LoVo (cell line): ENCODE results near the gene ERN1.

Experiments used
- DNase-seq: peaks from one replicate; pipeline ENCODE4 v3.0.0-alpha.2; 2016; ENCODE audit warnings: low spot score

ERN1 gene

GRCh38 chr17:64110379-64111152 is 19.4 kb downstream of the ERN1 start:
- DNase-seq, result no peak

GRCh38 chr17:64109400-64109799 is 20.5 kb downstream of the ERN1 start:
- DNase-seq, result no peak

- no peak for DNase-seq
Observed at GRCh38 chr17:64107500-64108236, 22.3 kb downstream of the ERN1 start.

- no peak for DNase-seq
Observed at GRCh38 chr17:64106918-64107317, 23.0 kb downstream of the ERN1 start.

- DNase-seq, result no peak
Observed at GRCh38 chr17:64103391-64104364, 26.3 kb downstream of the ERN1 start.

- DNase-seq, result no peak
Observed at GRCh38 chr17:64102627-64103390, 27.1 kb downstream of the ERN1 start.

- no peak for DNase-seq
Observed at GRCh38 chr17:64099543-64099942, 30.4 kb downstream of the ERN1 start.

- no peak for DNase-seq
Observed at GRCh38 chr17:64097196-64097936, 32.6 kb downstream of the ERN1 start.

GRCh38 chr17:64096037-64096436 is 33.9 kb downstream of the ERN1 start:
- no peak for DNase-seq

- no peak for DNase-seq
Observed at GRCh38 chr17:64095144-64095882, 34.6 kb downstream of the ERN1 start.

GRCh38 chr17:64094412-64094811 is 35.5 kb downstream of the ERN1 start:
- no peak for DNase-seq

- DNase-seq, result no peak
Observed at GRCh38 chr17:64092952-64093451, 36.9 kb downstream of the ERN1 start.

- no peak for DNase-seq
Observed at GRCh38 chr17:64092113-64092512, 37.8 kb downstream of the ERN1 start.

GRCh38 chr17:64091571-64091970 is 38.4 kb downstream of the ERN1 start:
- DNase-seq, result no peak

GRCh38 chr17:64091116-64091515 is 38.8 kb downstream of the ERN1 start:
- DNase-seq, result no peak

- DNase-seq, result no peak
Observed at GRCh38 chr17:64090144-64090543, 39.8 kb downstream of the ERN1 start.

GRCh38 chr17:64087252-64088005 is 42.5 kb downstream of the ERN1 start:
- no peak for DNase-seq

- no peak for DNase-seq
Observed at GRCh38 chr17:64085650-64086005, 44.3 kb downstream of the ERN1 start.

- DNase-seq, result no peak
Observed at GRCh38 chr17:64084940-64085649, 44.8 kb downstream of the ERN1 start.
